T-cell (primary cell): ENCODE results near the gene CSF2. TPM values are rescaled to one million over a fixed set of nuclear protein-coding genes. Genes with fewer than 3 reads are reported as not detected.

ENCODE experiments used
- ATAC-seq, 4 experiments: fragments of 200-7000 bp in 3 of 4; fragments of 150-1000 bp in 1 of 4; cut with Tn5 transposase; replicated peaks in 1 of 4; 1 replicate in 3 of 4; 2 replicates in 1 of 4; pipeline ENCODE4 v1.10.0; 2021; ENCODE audit warnings: moderate library complexity in 3 of 4, mild to moderate bottlenecking in 2 of 4, moderate number of reproducible peaks in 1 of 4
- CTCF ChIA-PET, 2 donors: fragments of 300-600 bp; sonication (Branson Sonifier 250); formaldehyde crosslinking; loops; one replicate each; lab custom pipeline; 2022; ENCODE audit warnings: antibody characterized with exemption in 2 of 2; lab: Charles Lee
- POLR2A ChIA-PET, 2 donors: fragments of 300-600 bp; sonication (Branson Sonifier 250); formaldehyde crosslinking; loops; one replicate each; lab custom pipeline; 2022; ENCODE audit warnings: antibody characterized with exemption in 2 of 2; lab: Charles Lee
- DNase-seq, 35 experiments: peaks; one replicate each; pipeline versions ENCODE4 v3.0.0 to v3.0.0-alpha.2; 2013 to 2023
- H3K27ac ChIP-seq: one replicate; pipeline ENCODE4 v1.5.1; 2013; ENCODE audit warnings: low read length
- H3K27me3 ChIP-seq, 2 experiments: replicated peaks in 1 of 2; 1 replicate in 1 of 2; 2 replicates in 1 of 2; pipeline versions ENCODE4 v1.6.1 to v1.7.0; 2013; ENCODE audit warnings: low read length in 1 of 2, mixed read lengths in 1 of 2; ENCODE audit not compliant: control insufficient read depth in 2 of 2, insufficient read depth in 2 of 2; ENCODE audit errors: extremely low read depth in 1 of 2
- H3K36me3 ChIP-seq, 2 donors: 1 replicate in 1 of 2; 2 replicates in 1 of 2; pipeline versions ENCODE4 v1.6.1 to v1.7.0; 2013; ENCODE audit warnings: low read length in 1 of 2; ENCODE audit not compliant: control insufficient read depth in 2 of 2, insufficient read depth in 1 of 2; ENCODE audit errors: extremely low read depth in 1 of 2
- H3K4me1 ChIP-seq, 2 experiments: 1 replicate in 1 of 2; 2 replicates in 1 of 2; pipeline versions ENCODE4 v1.6.1 to v1.7.0; 2013; ENCODE audit warnings: low read length in 2 of 2, mixed read lengths in 1 of 2; ENCODE audit not compliant: insufficient read depth in 2 of 2, control insufficient read depth in 1 of 2; ENCODE audit errors: extremely low read depth in 1 of 2
- H3K4me3 ChIP-seq, 2 donors: 1 replicate in 1 of 2; 2 replicates in 1 of 2; pipeline versions ENCODE4 v1.5.1 to v1.7.0; 2013; ENCODE audit warnings: mild to moderate bottlenecking in 2 of 2, low read length in 1 of 2, moderate library complexity in 1 of 2; ENCODE audit not compliant: control insufficient read depth in 1 of 2; ENCODE audit errors: extremely low read depth in 1 of 2
- H3K9me3 ChIP-seq: 2 replicates; pipeline ENCODE4 v1.7.0; 2013
- H3K27ac Mint-ChIP-seq, 2 donors: one replicate each; pipeline ENCODE4 v1.8.0; 2020 to 2021; ENCODE audit warnings: mild to moderate bottlenecking in 2 of 2, mixed read lengths in 2 of 2
- H3K27me3 Mint-ChIP-seq, 2 donors: one replicate each; pipeline ENCODE4 v1.8.0; 2021 to 2022; ENCODE audit warnings: mixed read lengths in 2 of 2
- H3K36me3 Mint-ChIP-seq: one replicate; pipeline ENCODE4 v1.8.0; 2021; ENCODE audit warnings: mixed read lengths
- H3K4me1 Mint-ChIP-seq, 3 donors: one replicate each; pipeline ENCODE4 v1.8.0; 2020 to 2022; ENCODE audit warnings: mixed read lengths in 3 of 3, mild to moderate bottlenecking in 1 of 3
- H3K4me3 Mint-ChIP-seq, 3 donors: one replicate each; pipeline ENCODE4 v1.8.0; 2020 to 2022; ENCODE audit warnings: mild to moderate bottlenecking in 3 of 3, mixed read lengths in 3 of 3, moderate library complexity in 3 of 3
- H3K9me3 Mint-ChIP-seq, 3 donors: one replicate each; pipeline ENCODE4 v1.8.0; 2020 to 2022; ENCODE audit warnings: mixed read lengths in 3 of 3
- WGBS: methylation state at CpG from one replicate; pipeline ENCODE4 v1.1.5; 2013; ENCODE audit warnings: missing lambda C conversion rate; ENCODE audit not compliant: insufficient coverage; 5-methylcytosine and 5-hydroxymethylcytosine counted together
- total RNA-seq, 35 experiments: library from RNA in 6 of 35; stranded (reverse) in 6 of 35; fragments of 120-200 nt in 1 of 35; gene quantifications; one replicate each; pipeline versions ENCODE4 v1.2.1 to v1.2.4 and lab custom pipeline; 2013 to 2026

CSF2 gene
- total RNA-seq, 5 donors from 2014 or later (not counting 1 experiment from before 2014, with no cell fraction given), result 0.89 TPM; not detected in 4

GRCh38 chr5:132075719-132076077, 2.1 kb downstream of the CSF2 start:
- CTCF ChIA-PET, result no interaction called here
- Histone ChIP-seq H3K36me3 (no peaks in the 10 kb centered on the region), H3K9me3 (no peaks in the 10 kb centered on the region), H3K27me3 (no peaks in the 10 kb centered on the region), H3K27ac (no peak overlapping the region), H3K4me1 (peaks cover 0 to 30% of the 10 kb centered on the region in 2 experiments), H3K4me3 (no peak overlapping the region)
- DNase-seq (no peak), ATAC-seq (no peak)
- H3K27me3 Mint-ChIP-seq, result no peaks in the 10 kb centered on the region
- 76% methylated on average over 2 of the region's 2 CpGs for WGBS
- H3K36me3 Mint-ChIP-seq, result no peaks in the 10 kb centered on the region
- H3K4me1 Mint-ChIP-seq, result peaks cover 0 to 52% (median 23%) of the 10 kb centered on the region in 3 donors
- no peak overlapping the region for H3K4me3 Mint-ChIP-seq
- no peaks in the 10 kb centered on the region for H3K9me3 Mint-ChIP-seq
- peak overlapping the region in 1 of 2 donors; percentile 55 for H3K27ac Mint-ChIP-seq
- POLR2A ChIA-PET, result no interaction called here

- Histone ChIP-seq H3K27me3 (no peaks in the 10 kb centered on the region), H3K27ac (peak overlapping the region; percentile 41), H3K36me3 (no peaks in the 10 kb centered on the region), H3K4me1 (peaks cover 0 to 30% of the 10 kb centered on the region in 2 experiments), H3K9me3 (no peaks in the 10 kb centered on the region), H3K4me3 (no peak overlapping the region)
- ATAC-seq, result peak in 1 of 4 experiments; percentile 42
- WGBS, result 86% methylated on average over 8 of the region's 11 CpGs
- H3K4me3 Mint-ChIP-seq, result no peak overlapping the region
- no peaks in the 10 kb centered on the region for H3K9me3 Mint-ChIP-seq
- CTCF ChIA-PET, result no interaction called here
- H3K27ac Mint-ChIP-seq, result no peak overlapping the region
- peaks cover 0 to 47% (median 21%) of the 10 kb centered on the region in 3 donors for H3K4me1 Mint-ChIP-seq
- no peak for DNase-seq
- H3K36me3 Mint-ChIP-seq, result no peaks in the 10 kb centered on the region
- POLR2A ChIA-PET, result no interaction called here
- no peaks in the 10 kb centered on the region for H3K27me3 Mint-ChIP-seq
These were observed 2.7 kb downstream of the CSF2 start for GRCh38 chr5:132076202-132076830.

GRCh38 chr5:132076983-132077382, 3.4 kb downstream of the CSF2 start:
- peak overlapping the region; percentile 50 to 72 for H3K27ac Mint-ChIP-seq
- no peaks in the 10 kb centered on the region for H3K9me3 Mint-ChIP-seq
- H3K27ac ChIP-seq, result peak overlapping the region; percentile 41
- peaks cover 0 to 47% (median 19%) of the 10 kb centered on the region in 3 donors for H3K4me1 Mint-ChIP-seq
- H3K4me3 ChIP-seq, result no peak overlapping the region
- WGBS, result 95% methylated on average over 3 of the region's 8 CpGs
- no peak overlapping the region for H3K4me3 Mint-ChIP-seq
- no peaks in the 10 kb centered on the region for H3K27me3 Mint-ChIP-seq
- POLR2A ChIA-PET, result no interaction called here
- H3K9me3 ChIP-seq, result no peaks in the 10 kb centered on the region
- no peaks in the 10 kb centered on the region for H3K36me3 ChIP-seq
- ATAC-seq, result no peak
- no peaks in the 10 kb centered on the region for H3K27me3 ChIP-seq
- H3K36me3 Mint-ChIP-seq, result no peaks in the 10 kb centered on the region
- H3K4me1 ChIP-seq, result peaks cover 0 to 30% of the 10 kb centered on the region in 2 experiments
- CTCF ChIA-PET, result interaction anchor here in 1 of 2 donors (1.0 kb wide), 1 partner anchor 15 kb away, joined by 3 read pairs; no protein-coding TSS in a partner anchor
- no peak for DNase-seq

GRCh38 chr5:132079081-132079480, 5.5 kb downstream of the CSF2 start:
- Mint-ChIP-seq H3K27me3 (no peaks in the 10 kb centered on the region), H3K9me3 (no peaks in the 10 kb centered on the region), H3K4me3 (no peak overlapping the region), H3K4me1 (peaks cover 7 to 48% (median 26%) of the 10 kb centered on the region in 3 donors), H3K36me3 (no peaks in the 10 kb centered on the region), H3K27ac (no peak overlapping the region)
- H3K4me3 ChIP-seq, result no peak overlapping the region
- ChIA-PET POLR2A (interaction anchor here in 1 of 2 donors (0.6 kb wide), 1 partner anchor 921 kb away, joined by 5 read pairs; no protein-coding TSS in a partner anchor), CTCF (no interaction called here)
- H3K4me1 ChIP-seq, result peaks cover 0 to 32% of the 10 kb centered on the region in 2 experiments
- H3K9me3 ChIP-seq, result no peaks in the 10 kb centered on the region
- H3K36me3 ChIP-seq, result no peaks in the 10 kb centered on the region
- no peaks in the 10 kb centered on the region for H3K27me3 ChIP-seq
- H3K27ac ChIP-seq, result no peak overlapping the region
- DNase-seq (no peak), ATAC-seq (no peak)
- WGBS, result 63% methylated on average over 4 of the region's 4 CpGs

- H3K9me3 Mint-ChIP-seq, result no peaks in the 10 kb centered on the region
- Histone ChIP-seq H3K4me1 (peaks cover 0 to 32% of the 10 kb centered on the region in 2 experiments), H3K4me3 (no peak overlapping the region), H3K9me3 (no peaks in the 10 kb centered on the region), H3K36me3 (no peaks in the 10 kb centered on the region), H3K27ac (no peak overlapping the region), H3K27me3 (no peaks in the 10 kb centered on the region)
- POLR2A ChIA-PET, result no interaction called here
- H3K36me3 Mint-ChIP-seq, result no peaks in the 10 kb centered on the region
- ATAC-seq, result no peak
- CTCF ChIA-PET, result interaction anchor here in 1 of 2 donors (0.6 kb wide), 1 partner anchor 828 kb away, joined by 3 read pairs; no protein-coding TSS in a partner anchor
- H3K4me1 Mint-ChIP-seq, result peaks cover 7 to 47% (median 26%) of the 10 kb centered on the region in 3 donors
- DNase-seq, result no peak
- H3K4me3 Mint-ChIP-seq, result no peak overlapping the region
- H3K27ac Mint-ChIP-seq, result no peak overlapping the region
- no peaks in the 10 kb centered on the region for H3K27me3 Mint-ChIP-seq
- WGBS, result 72% methylated on average over 3 of the region's 3 CpGs
These were observed 6.0 kb downstream of the CSF2 start for GRCh38 chr5:132079619-132080018.

GRCh38 chr5:132080595-132080994, 7.0 kb downstream of the CSF2 start:
- no peaks in the 10 kb centered on the region for H3K9me3 ChIP-seq
- no peaks in the 10 kb centered on the region for H3K36me3 ChIP-seq
- H3K4me3 ChIP-seq, result no peak overlapping the region
- H3K27me3 ChIP-seq, result no peaks in the 10 kb centered on the region
- H3K4me1 Mint-ChIP-seq, result peaks cover 15 to 49% (median 26%) of the 10 kb centered on the region in 3 donors
- DNase-seq (no peak), ATAC-seq (no peak)
- no peaks in the 10 kb centered on the region for H3K9me3 Mint-ChIP-seq
- ChIA-PET CTCF (interaction anchor here in 1 of 2 donors (1.3 kb wide), 1 partner anchor 18 kb away, joined by 3 read pairs; no protein-coding TSS in a partner anchor), POLR2A (interaction anchor here in 1 of 2 donors (0.6 kb wide), 1 partner anchor 583 kb away, joined by 3 read pairs; no protein-coding TSS in a partner anchor)
- no peaks in the 10 kb centered on the region for H3K36me3 Mint-ChIP-seq
- H3K4me3 Mint-ChIP-seq, result no peak overlapping the region
- 90% methylated on average over 2 of the region's 3 CpGs for WGBS
- peaks cover 0 to 24% of the 10 kb centered on the region in 2 experiments for H3K4me1 ChIP-seq
- H3K27ac ChIP-seq, result no peak overlapping the region
- no peaks in the 10 kb centered on the region for H3K27me3 Mint-ChIP-seq
- H3K27ac Mint-ChIP-seq, result no peak overlapping the region
